H1 (cell line): ENCODE data around the gene RCBTB2. TPM values are rescaled to one million over a fixed set of nuclear protein-coding genes. Genes with fewer than 3 reads are reported as not detected.

Experiments
- CTCF ChIA-PET: fragments of 300-600 bp; sonication (Branson Sonifier 250); formaldehyde crosslinking; loops from one replicate; lab custom pipeline; 2021; ENCODE audit not compliant: partially characterized antibody; lab: Charles Lee
- POLR2A ChIA-PET: fragments of 300-600 bp; sonication (Branson Sonifier 250); formaldehyde crosslinking; loops from one replicate; lab custom pipeline; 2021; ENCODE audit warnings: inconsistent platforms; ENCODE audit not compliant: partially characterized antibody; lab: Charles Lee
- DNase-seq, 2 experiments: peaks; one replicate each; pipeline versions ENCODE4 v3.0.0 to v3.0.0-alpha.2; 2010 to 2022; ENCODE audit warnings: low spot score in 2 of 2, low read depth in 1 of 2, mixed read lengths in 1 of 2
- FAIRE-seq: peaks from 2 replicates; lab custom pipeline; 2011; peaks lifted over from hg19 to GRCh38; lab: Jason Lieb, UNC
- H2AFZ ChIP-seq: 2 replicates; pipeline ENCODE4 v1.8.1; 2012; ENCODE audit warnings: low read length, inconsistent platforms
- H2AK5ac ChIP-seq: 2 replicates; pipeline ENCODE4 v1.6.1; 2013; ENCODE audit warnings: low read depth, low read length
- H2BK120ac ChIP-seq: replicated peaks from 2 replicates; pipeline ENCODE3; 2013; ENCODE audit warnings: low read depth, low read length, inconsistent platforms
- H2BK12ac ChIP-seq: 2 replicates; pipeline ENCODE4 v1.6.1; 2013; ENCODE audit warnings: low read depth, low read length
- H2BK15ac ChIP-seq: 2 replicates; pipeline ENCODE4 v1.6.1; 2013; ENCODE audit warnings: low read length
- H2BK20ac ChIP-seq: 2 replicates; pipeline ENCODE4 v1.6.1; 2013; ENCODE audit warnings: low read length
- H2BK5ac ChIP-seq: 2 replicates; pipeline ENCODE4 v1.6.1; 2013; ENCODE audit warnings: low read depth, low read length
- H3K14ac ChIP-seq: 2 replicates; pipeline ENCODE4 v1.6.1; 2013; ENCODE audit warnings: inconsistent platforms; ENCODE audit not compliant: insufficient read length
- H3K18ac ChIP-seq: 2 replicates; pipeline ENCODE4 v1.6.1; 2013; ENCODE audit warnings: low read length; ENCODE audit errors: extremely low read depth
- H3K23ac ChIP-seq: 2 replicates; pipeline ENCODE4 v1.6.1; 2013; ENCODE audit warnings: inconsistent platforms; ENCODE audit not compliant: insufficient read length
- H3K23me2 ChIP-seq: 2 replicates; pipeline ENCODE4 v1.6.1; 2013; ENCODE audit warnings: low read depth, low read length
- H3K27ac ChIP-seq: 2 replicates; pipeline ENCODE4 v1.6.1; 2011; ENCODE audit warnings: low read depth, low read length, inconsistent platforms
- H3K27me3 ChIP-seq, 4 experiments: replicated peaks in 1 of 4; 1 replicate in 1 of 4; 2 replicates in 3 of 4; pipeline versions ENCODE4 v1.6.1 to v1.8.1; 2011 to 2013; ENCODE audit warnings: low read length in 3 of 4, mild to moderate bottlenecking in 3 of 4, inconsistent platforms in 2 of 4, mixed read lengths in 2 of 4, moderate library complexity in 1 of 4; ENCODE audit not compliant: control insufficient read depth in 3 of 4, insufficient read depth in 3 of 4; ENCODE audit errors: extremely low read depth in 1 of 4
- H3K36me3 ChIP-seq, 4 experiments: 2 replicates each; pipeline versions ENCODE4 v1.6.1 to v1.8.1; 2011 to 2013; ENCODE audit warnings: mild to moderate bottlenecking in 4 of 4, low read length in 3 of 4, moderate library complexity in 2 of 4, control low read depth in 1 of 4, inconsistent platforms in 1 of 4; ENCODE audit not compliant: insufficient read depth in 4 of 4, control insufficient read depth in 2 of 4
- H3K4ac ChIP-seq: replicated peaks from 2 replicates; pipeline ENCODE3; 2013; ENCODE audit warnings: low read length, low read depth, mixed read lengths, inconsistent platforms; ENCODE audit not compliant: insufficient read length
- H3K4me1 ChIP-seq, 4 experiments: replicated peaks in 1 of 4; 1 replicate in 1 of 4; 2 replicates in 3 of 4; pipeline versions ENCODE4 v1.6.1 to v1.8.1; 2011 to 2013; ENCODE audit warnings: low read length in 3 of 4, inconsistent platforms in 2 of 4, mixed read lengths in 1 of 4; ENCODE audit not compliant: insufficient read depth in 4 of 4, control insufficient read depth in 3 of 4
- H3K4me2 ChIP-seq, 2 experiments: 2 replicates each; pipeline versions ENCODE4 v1.6.1 to v1.8.1; 2011 to 2013; ENCODE audit warnings: low read depth in 2 of 2, low read length in 2 of 2, control low read depth in 1 of 2, inconsistent platforms in 1 of 2, mild to moderate bottlenecking in 1 of 2; ENCODE audit not compliant: insufficient read depth in 1 of 2
- H3K4me3 ChIP-seq, 4 experiments: fragments of 200-600, 300-600 bp in 1 of 4; sonication (generic), shearing (Covaris generic), sonication (Bioruptor Twin) in 1 of 4; 2 replicates each; pipeline versions ENCODE4 v1.5.1 to v1.8.1; 2011 to 2016; ENCODE audit warnings: low read length in 4 of 4, low read depth in 3 of 4, control low read depth in 2 of 4, inconsistent platforms in 2 of 4, mild to moderate bottlenecking in 2 of 4, mixed read lengths in 1 of 4, moderate library complexity in 1 of 4; ENCODE audit not compliant: insufficient read depth in 2 of 4; ENCODE audit errors: extremely low read depth in 1 of 4
- H3K56ac ChIP-seq: replicated peaks from 2 replicates; pipeline ENCODE3; 2013; ENCODE audit warnings: low read depth, mild to moderate bottlenecking, mixed read lengths, low read length, inconsistent platforms; ENCODE audit not compliant: insufficient read length
- H3K79me1 ChIP-seq: 2 replicates; pipeline ENCODE4 v1.6.1; 2013; ENCODE audit warnings: low read depth, low read length, control low read depth
- H3K79me2 ChIP-seq, 2 experiments: 2 replicates each; pipeline versions ENCODE4 v1.6.1 to v1.8.1; 2012 to 2013; ENCODE audit warnings: low read length in 2 of 2, mild to moderate bottlenecking in 2 of 2, inconsistent platforms in 1 of 2; ENCODE audit not compliant: insufficient read depth in 2 of 2, control insufficient read depth in 1 of 2
- H3K9ac ChIP-seq, 4 experiments: replicated peaks in 1 of 4; 1 replicate in 1 of 4; 2 replicates in 3 of 4; pipeline versions ENCODE4 v1.6.1 to v1.8.1; 2011 to 2013; ENCODE audit warnings: low read depth in 3 of 4, low read length in 3 of 4, control low read depth in 2 of 4, mild to moderate bottlenecking in 2 of 4, moderate library complexity in 2 of 4, inconsistent platforms in 1 of 4; ENCODE audit errors: extremely low read depth in 1 of 4
- H3K9me3 ChIP-seq, 2 experiments: 2 replicates each; pipeline versions ENCODE4 v1.6.1 to v1.8.1; 2012 to 2013; ENCODE audit warnings: mild to moderate bottlenecking in 2 of 2, moderate library complexity in 2 of 2, control low read depth in 1 of 2, inconsistent platforms in 1 of 2, low read depth in 1 of 2, low read length in 1 of 2, mixed read lengths in 1 of 2; ENCODE audit not compliant: insufficient read depth in 2 of 2
- H4K20me1 ChIP-seq, 2 experiments: replicated peaks in 1 of 2; 2 replicates each; pipeline versions ENCODE3 to v1.8.1; 2011 to 2013; ENCODE audit warnings: inconsistent platforms in 2 of 2, low read length in 2 of 2, mild to moderate bottlenecking in 1 of 2; ENCODE audit not compliant: insufficient read depth in 2 of 2, control insufficient read depth in 1 of 2
- H4K5ac ChIP-seq: 2 replicates; pipeline ENCODE4 v1.6.1; 2013; ENCODE audit warnings: low read length, low read depth, mixed read lengths, inconsistent platforms; ENCODE audit not compliant: insufficient read length
- H4K8ac ChIP-seq: 2 replicates; pipeline ENCODE4 v1.8.0; 2013; ENCODE audit warnings: mild to moderate bottlenecking, moderate library complexity, low read length, inconsistent platforms; ENCODE audit not compliant: insufficient read depth; ENCODE audit errors: extremely low read depth
- H4K91ac ChIP-seq: replicated peaks from 2 replicates; pipeline ENCODE3; 2013; ENCODE audit warnings: low read length, mixed read lengths, inconsistent platforms; ENCODE audit not compliant: insufficient read length
- CHD2 ChIP-seq: IDR thresholded peaks from 2 replicates; pipeline ENCODE4 v1.6.1; 2012; ENCODE audit warnings: low read length, improper control_type of control experiment
- HDAC6 ChIP-seq: IDR thresholded peaks from one replicate; pipeline ENCODE4 v1.7.1; 2012; ENCODE audit warnings: low read depth, mild to moderate bottlenecking, inconsistent platforms, low read length, moderate library complexity
- POU5F1 ChIP-seq: IDR thresholded peaks from 2 replicates; pipeline ENCODE4 v1.6.1; 2011; ENCODE audit warnings: low read depth, mild to moderate bottlenecking, low read length, moderate library complexity
- SIN3A ChIP-seq, 2 experiments: IDR thresholded peaks in 1 of 2; conservative IDR thresholded peaks in 1 of 2; 2 replicates each; pipeline ENCODE4 v1.6.1; 2011 to 2012; ENCODE audit warnings: low read length in 2 of 2, improper control_type of control experiment in 1 of 2, low read depth in 1 of 2, mild to moderate bottlenecking in 1 of 2
- SIX5 ChIP-seq: IDR thresholded peaks from 2 replicates; pipeline ENCODE4 v1.6.1; 2011; ENCODE audit warnings: mild to moderate bottlenecking, low read depth, low read length
- WGBS, 2 experiments: shearing (Covaris generic) in 1 of 2; methylation state at CpG; one replicate each; pipeline versions ENCODE4 v1.1.6 to v1.1.7; 2013 to 2015; ENCODE audit warnings: low lambda C conversion rate in 2 of 2, mixed read lengths in 2 of 2, inconsistent platforms in 1 of 2, low coverage in 1 of 2, missing lambda C conversion rate in 1 of 2; ENCODE audit not compliant: insufficient replicate concordance in 2 of 2, insufficient coverage in 1 of 2, insufficient read length in 1 of 2; ENCODE audit errors: extremely low coverage in 1 of 2, missing lambda C conversion rate in 1 of 2; 5-methylcytosine and 5-hydroxymethylcytosine counted together
- polyA plus RNA-seq, 7 experiments: library from polyadenylated mRNA; depleted of rRNA in 3 of 7; stranded (reverse) in 5 of 7; unstranded in 2 of 7; fragments of >200 nt in 5 of 7; fragments of 200-250 nt in 2 of 7; gene quantifications; 1 replicate in 5 of 7; 2 replicates in 1 of 7; 4 replicates in 1 of 7; pipeline versions ENCODE4 v1.2.1 to v1.2.3, GENCODE V29; 2011 to 2013; ENCODE audit warnings: missing spikeins in 2 of 7, mixed read lengths in 2 of 7
- total RNA-seq: library from RNA; stranded (reverse); fragmentation: NEBNext Ultra II Directional; extraction: Animal tissue kit (Norgen Biotek cat#: 25700); gene quantifications from 2 replicates; pipeline ENCODE4 v1.2.1, GENCODE V29; 2021

The RCBTB2 gene
- total and polyA plus RNA-seq, 2 of the 8 experiments (the other 6 are each of a cell fraction or from before 2014, with no cell fraction given): 5.2 to 8.4 TPM

DNA sequence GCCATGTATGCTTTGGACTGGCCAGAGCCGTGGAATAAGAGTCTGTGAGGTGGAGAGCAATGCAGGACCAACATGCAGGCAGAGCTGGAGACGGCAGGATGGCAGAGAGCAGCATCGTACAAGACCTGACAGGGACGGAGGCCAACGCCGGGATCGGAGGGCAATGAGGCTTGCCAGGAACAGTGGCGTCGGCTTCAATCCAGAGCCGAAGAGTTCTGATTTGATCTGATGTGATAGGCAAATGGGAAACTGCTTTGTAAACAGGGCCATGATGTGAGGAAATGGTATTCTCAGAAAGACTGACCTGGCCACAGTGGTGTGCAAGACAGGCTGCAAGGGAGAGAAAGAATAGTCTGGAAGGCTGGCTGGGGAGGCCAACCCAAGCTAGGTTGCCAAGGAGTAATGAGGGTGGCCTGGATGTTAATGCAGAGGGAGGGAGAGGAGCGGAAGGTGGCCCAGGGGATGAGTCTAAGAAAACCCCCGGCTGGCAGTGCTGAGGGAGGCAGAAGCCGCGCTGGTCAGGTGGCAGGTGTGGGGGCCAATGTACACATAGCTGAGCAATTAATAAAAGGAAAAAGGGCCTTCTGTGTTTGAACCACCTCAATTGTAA, 26.7 kb downstream of the RCBTB2 start:
- DNase-seq (no peak), FAIRE-seq (no peak)
- POLR2A ChIA-PET: no interaction called here
- Histone ChIP-seq H3K23me2 (no peaks in the 10 kb centered on the region), H3K79me2 (no peaks in the 10 kb centered on the region), H3K18ac (no peak overlapping the region), H3K9ac (no peak overlapping the region), H3K79me1 (no peaks in the 10 kb centered on the region; the same call in 1 of the 2 replicates), H3K56ac (no peak overlapping the region), H4K91ac (no peak overlapping the region), H4K8ac (no peak overlapping the region), H3K23ac (no peak overlapping the region), H4K5ac (no peak overlapping the region), H2BK15ac (no peak overlapping the region), H3K27ac (no peak overlapping the region), H3K27me3 (no peaks in the 10 kb centered on the region), H2BK120ac (no peak overlapping the region), H2BK12ac (peak overlapping the region; percentile 77; the same call in 1 of the 2 replicates), H2BK5ac (no peak overlapping the region; the same call in 1 of the 2 replicates), H2AFZ (no peak overlapping the region), H3K4ac (no peak overlapping the region), H3K4me1 (peaks cover 0 to 3% (median 0%) of the 10 kb centered on the region in 4 experiments; a peak in 1 of 7 replicates), H3K36me3 (no peaks in the 10 kb centered on the region; a peak in 1 of 8 replicates), H3K4me2 (no peak overlapping the region), H3K4me3 (no peak overlapping the region), H4K20me1 (no peaks in the 10 kb centered on the region), H3K9me3 (no peaks in the 10 kb centered on the region), H2BK20ac (no peak overlapping the region), H3K14ac (no peak overlapping the region), H2AK5ac (no peak overlapping the region)
- WGBS, 2 experiments: 91% methylated on average over 14 of the region's 14 CpGs; no CpG with 5 or more reads in 1 of the 2 experiments
- TF ChIP-seq CHD2: no peak
- no peak for TF ChIP-seq POU5F1
- TF ChIP-seq HDAC6: no peak
- no peak for TF ChIP-seq SIX5
- TF ChIP-seq SIN3A (conservative IDR thresholded peaks at IDR 0.05 in 1 of 2, IDR thresholded peaks at IDR 0.05 in 1 of 2; ENCODE audit: low read depth in 1 of 2, low read length in 2 of 2): no peak
- CTCF ChIA-PET: interaction anchor here (0.7 to 2.3 kb wide), 6 partner anchors 11 to 262 kb away, joined by 3 to 11 read pairs (median 5); no protein-coding TSS in a partner anchor
